MG63 (cell line): ENCODE measurements around the gene AZGP1. TPM values are rescaled to one million over a fixed set of nuclear protein-coding genes. Genes with fewer than 3 reads are reported as not detected.
"Not testable (repeated sequence)": the region's sequence is repeated elsewhere in the genome, so short reads cannot be mapped to it uniquely, and the experiment has no call there.

Experiments
- DNase-seq: peaks from one replicate; pipeline ENCODE4 v3.0.0-alpha.2; 2020
- H3K27me3 ChIP-seq: fragments of 250-450 bp; sonication (Bioruptor Pico); 2 replicates; pipeline ENCODE4 v1.5.1; 2020; ENCODE audit warnings: mild to moderate bottlenecking, moderate library complexity
- H3K36me3 ChIP-seq: fragments of 250-450 bp; sonication (Bioruptor Pico); 2 replicates; pipeline ENCODE4 v1.5.1; 2020; ENCODE audit warnings: mild to moderate bottlenecking, moderate library complexity
- H3K4me3 ChIP-seq: fragments of 250-450 bp; sonication (Bioruptor Pico); 2 replicates; pipeline ENCODE4 v1.5.1; 2020; ENCODE audit warnings: mild to moderate bottlenecking, moderate library complexity
- H3K9me3 ChIP-seq: fragments of 250-450 bp; sonication (Bioruptor Pico); 2 replicates; pipeline ENCODE4 v1.5.1; 2020; ENCODE audit warnings: mild to moderate bottlenecking, moderate library complexity
- total RNA-seq: library from RNA; depleted of rRNA; stranded (reverse); fragments of >200 nt; shearing (Covaris generic); gene quantifications from 2 replicates; pipeline ENCODE4 v1.2.3, GENCODE V29; 2014; ENCODE audit warnings: low replicate concordance

Gene AZGP1
- total RNA-seq, 1 experiment from 2014 or later = not detected

DNA sequence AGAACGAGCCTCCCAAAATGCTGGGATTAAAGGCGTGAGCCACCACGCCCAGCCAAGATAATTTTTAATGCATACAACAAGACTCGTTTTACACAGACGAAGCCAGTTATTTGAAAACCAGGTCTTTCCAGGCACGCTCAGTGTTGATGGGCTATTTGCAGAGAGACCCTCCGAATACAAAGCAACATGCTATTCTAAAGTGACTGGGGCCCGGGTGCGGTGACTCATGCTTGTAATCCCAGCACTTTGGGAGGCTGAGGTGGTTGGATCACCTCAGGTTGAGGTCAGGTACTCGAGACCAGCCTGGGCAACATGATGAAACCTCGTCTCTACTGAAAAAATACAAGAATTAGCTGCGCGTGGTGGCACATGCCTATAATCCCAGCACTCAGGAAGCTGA is 795 bp upstream of the AZGP1 start:
- H3K4me3 ChIP-seq = no peak overlapping the region
- no peak for DNase-seq
- H3K27me3 ChIP-seq = no peaks in the 10 kb centered on the region; the same call in 1 of the 2 replicates
- H3K36me3 ChIP-seq = no peaks in the 10 kb centered on the region
- no peaks in the 10 kb centered on the region for H3K9me3 ChIP-seq

DNA sequence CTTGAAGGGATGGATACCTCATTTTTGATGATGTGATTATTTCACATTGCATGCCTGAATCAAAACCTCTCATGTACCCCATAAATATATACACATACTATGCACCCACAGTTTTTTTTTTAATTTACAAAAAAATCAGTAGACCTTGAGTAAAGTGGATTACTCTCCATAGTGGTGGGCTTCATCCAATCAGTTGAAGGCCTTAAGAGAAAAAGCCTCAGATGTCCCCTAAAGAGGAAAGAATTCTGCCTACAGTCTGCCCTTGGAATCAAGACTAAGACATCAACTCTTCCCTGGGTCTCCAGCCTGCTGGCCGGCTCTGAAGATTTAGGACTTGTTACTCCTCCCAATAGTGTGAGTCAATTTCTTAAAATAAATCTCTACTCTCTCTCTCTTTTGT is 1.1 kb downstream of the AZGP1 start:
- Histone ChIP-seq H3K27me3 (no peaks in the 10 kb centered on the region; the same call in 1 of the 2 replicates), H3K36me3 (no peaks in the 10 kb centered on the region), H3K9me3 (no peaks in the 10 kb centered on the region), H3K4me3 (no peak overlapping the region)
- no peak for DNase-seq

DNA sequence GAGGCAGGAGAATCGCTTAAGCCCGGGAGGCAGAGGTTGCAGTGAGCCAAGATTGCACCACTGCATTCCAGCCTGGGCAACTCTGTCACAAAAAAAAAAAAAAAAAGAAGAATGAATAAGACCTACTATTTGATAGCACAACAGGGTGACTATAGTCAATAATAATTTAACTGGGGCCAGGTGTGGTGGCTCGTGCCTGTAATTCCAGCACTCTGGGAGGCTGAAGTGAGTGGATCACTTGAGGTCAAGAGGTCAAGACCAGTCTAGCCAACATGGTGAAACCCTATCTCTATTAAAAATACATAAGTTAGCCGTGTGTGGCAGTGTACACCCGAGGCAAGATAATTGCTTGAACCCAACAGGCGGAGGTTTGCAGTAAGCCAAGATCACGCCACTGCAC is 2.0 kb downstream of the AZGP1 start:
- H3K4me3 ChIP-seq, DNase-seq, H3K9me3 ChIP-seq, H3K27me3 ChIP-seq, H3K36me3 ChIP-seq: not testable (repeated sequence)

DNA sequence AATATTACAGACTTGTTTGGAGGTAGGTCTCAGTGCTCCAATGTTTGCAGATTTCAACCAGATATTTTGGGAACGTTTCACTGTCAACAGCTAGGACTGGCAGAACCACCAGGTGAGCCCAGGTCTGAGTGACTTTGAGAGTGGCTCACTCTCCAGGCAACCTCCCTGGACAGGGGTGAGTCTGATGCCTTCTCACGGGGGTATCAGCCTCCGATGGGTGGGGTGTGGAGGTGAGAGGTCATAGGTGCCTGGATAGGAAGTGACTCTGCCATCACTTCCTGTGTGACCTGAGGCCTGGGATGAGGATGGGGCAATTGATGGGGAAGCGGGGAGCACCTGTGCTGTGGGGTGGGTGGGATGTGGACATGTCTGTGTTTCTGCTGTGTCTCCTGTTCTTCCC is 4.6 kb downstream of the AZGP1 start:
- H3K9me3 ChIP-seq = no peaks in the 10 kb centered on the region
- H3K4me3 ChIP-seq = no peak overlapping the region
- no peaks in the 10 kb centered on the region; the same call in 1 of the 2 replicates for H3K27me3 ChIP-seq
- no peak for DNase-seq
- H3K36me3 ChIP-seq = no peaks in the 10 kb centered on the region

DNA sequence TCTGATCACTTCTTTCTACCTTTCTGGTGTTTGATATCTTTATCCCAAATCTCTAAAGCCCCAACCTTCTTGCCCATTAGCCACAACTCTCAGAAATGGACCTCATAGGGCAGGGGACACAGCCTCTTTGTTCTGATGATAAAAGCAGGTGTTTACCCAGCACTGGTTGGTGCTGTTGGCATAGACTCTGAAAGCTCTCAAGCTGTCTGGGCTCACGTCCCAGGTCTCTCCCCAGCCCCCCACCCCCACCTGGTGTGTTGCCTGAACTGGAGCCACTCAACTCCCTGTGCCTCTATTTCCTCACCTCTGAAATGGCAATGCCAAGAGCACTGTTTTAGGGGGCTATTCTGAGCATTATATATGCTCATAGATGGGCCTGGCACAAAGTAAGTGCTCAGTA is 6.0 kb downstream of the AZGP1 start:
- not testable (repeated sequence) for H3K4me3 ChIP-seq, H3K27me3 ChIP-seq, H3K9me3 ChIP-seq, DNase-seq, H3K36me3 ChIP-seq

DNA sequence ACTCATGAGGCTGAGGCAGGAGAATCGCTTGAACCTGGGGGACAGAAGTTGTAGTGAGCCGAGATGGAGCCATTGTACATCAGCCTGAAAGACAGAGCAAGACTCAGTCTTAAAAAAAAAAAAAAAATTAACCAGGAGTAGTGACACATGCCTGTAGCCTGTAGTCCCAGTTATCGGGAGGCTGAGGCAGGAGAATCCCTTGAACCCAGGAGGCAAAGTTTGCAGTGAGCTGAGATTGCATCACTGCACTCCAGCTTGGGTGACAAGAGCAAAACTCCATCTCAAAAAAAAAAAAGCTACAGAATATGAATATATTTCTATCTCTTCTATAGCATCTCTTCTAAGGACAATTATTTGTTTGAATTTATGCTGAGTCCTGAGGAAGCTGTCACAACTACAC is 6.5 kb downstream of the AZGP1 start:
- H3K4me3 ChIP-seq = no peak overlapping the region
- no peaks in the 10 kb centered on the region for H3K36me3 ChIP-seq
- no peaks in the 10 kb centered on the region for H3K9me3 ChIP-seq
- no peaks in the 10 kb centered on the region for H3K27me3 ChIP-seq
- no peak for DNase-seq

DNA sequence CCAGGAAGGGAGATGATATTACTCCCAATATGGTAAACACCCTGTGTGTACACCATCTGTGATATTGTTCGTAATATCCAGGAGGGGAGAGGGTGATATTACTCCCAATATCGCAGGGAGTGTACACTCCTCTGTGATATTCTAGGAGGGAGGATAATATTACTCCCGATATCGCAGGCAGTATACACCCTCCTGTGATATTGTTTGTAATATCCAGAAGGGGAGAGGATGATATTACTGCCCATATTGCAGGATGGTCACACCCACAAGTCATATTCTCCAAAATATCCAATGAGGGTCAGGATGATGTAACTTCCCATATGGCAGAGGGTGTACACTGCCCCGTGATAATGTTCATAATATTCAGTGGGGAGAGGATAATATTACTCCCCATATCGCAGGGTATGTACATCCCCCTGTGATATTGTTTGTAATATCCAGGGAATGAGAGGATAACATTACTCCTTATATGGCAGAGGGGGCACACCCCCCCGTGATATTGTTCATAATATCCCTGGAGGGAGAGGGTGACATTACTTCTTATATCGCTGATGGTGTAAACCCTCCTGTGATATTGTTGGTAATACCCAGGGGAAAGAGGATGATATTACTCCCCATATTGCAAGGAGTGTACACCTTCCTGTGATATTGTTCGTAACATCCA is 17.1 kb downstream of the AZGP1 start:
- Histone ChIP-seq H3K9me3 (no peaks in the 10 kb centered on the region), H3K4me3 (no peak overlapping the region), H3K36me3 (no peaks in the 10 kb centered on the region), H3K27me3 (no peaks in the 10 kb centered on the region)
- no peak for DNase-seq

DNA sequence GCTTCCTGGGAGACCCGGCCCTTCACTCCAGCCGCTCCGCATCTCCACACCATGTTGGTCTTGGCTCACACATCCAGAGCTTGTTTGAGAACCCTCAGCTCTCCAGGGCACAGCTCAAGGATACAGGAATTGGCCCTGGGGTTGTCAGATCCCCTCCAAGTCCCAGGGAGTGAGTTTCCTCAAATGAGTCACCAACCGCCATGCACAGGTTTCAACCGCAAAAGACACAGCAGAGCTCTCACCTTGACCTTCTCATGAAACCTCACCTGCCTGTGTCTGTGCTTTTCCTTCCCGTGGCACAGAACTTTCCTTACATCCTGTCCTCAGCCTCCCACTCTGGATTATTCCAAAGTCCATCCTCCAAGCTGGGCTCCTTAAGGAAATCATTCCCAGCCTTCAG is 20.6 kb downstream of the AZGP1 start:
- DNase-seq = no peak
- H3K27me3 ChIP-seq = no peaks in the 10 kb centered on the region
- H3K4me3 ChIP-seq = no peak overlapping the region
- H3K9me3 ChIP-seq = peaks cover 2% of the 10 kb centered on the region; the same call in 1 of the 2 replicates
- no peaks in the 10 kb centered on the region for H3K36me3 ChIP-seq

DNA sequence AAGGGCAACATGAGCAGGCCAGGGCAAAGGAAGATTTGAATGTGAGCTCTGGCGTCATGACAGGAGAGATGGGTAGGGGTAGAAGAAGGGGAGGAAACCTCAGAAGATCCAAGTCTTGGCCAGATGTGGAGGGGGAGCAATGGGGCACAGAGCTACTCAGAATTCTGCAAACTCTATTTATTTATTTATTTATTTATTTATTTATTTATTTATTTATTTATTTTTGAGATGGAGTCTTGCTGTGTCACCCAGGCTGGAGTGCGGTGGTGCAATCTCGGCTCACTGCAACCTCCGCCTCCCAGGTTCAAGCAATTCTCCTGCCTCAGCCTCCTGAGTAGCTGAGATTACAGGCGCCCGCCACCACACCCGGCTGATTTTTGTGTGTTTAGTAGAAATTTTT is 21.2 kb downstream of the AZGP1 start:
- not testable (repeated sequence) for H3K27me3 ChIP-seq, H3K4me3 ChIP-seq, DNase-seq, H3K9me3 ChIP-seq, H3K36me3 ChIP-seq

DNA sequence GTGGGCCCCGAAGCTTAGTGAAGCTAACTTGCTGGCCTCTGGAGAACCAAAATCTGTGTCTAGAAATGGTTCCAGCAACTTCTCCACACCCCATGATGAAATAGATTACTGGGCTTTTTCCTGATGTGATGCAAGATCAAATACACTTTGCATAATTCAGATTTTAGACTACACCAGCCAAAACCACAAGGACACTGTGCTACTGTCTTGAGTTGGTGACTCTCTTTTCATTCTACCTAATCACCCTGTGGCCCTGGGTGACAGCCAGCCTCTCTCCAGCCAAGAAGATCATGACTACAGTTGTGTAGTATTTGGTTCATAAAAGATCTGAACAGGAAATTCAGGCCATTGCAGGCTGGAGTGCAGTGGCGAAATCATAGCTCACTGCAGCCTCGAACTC is 22.2 kb downstream of the AZGP1 start:
- DNase-seq = no peak
- no peak overlapping the region for H3K4me3 ChIP-seq
- H3K9me3 ChIP-seq = peaks cover 2% of the 10 kb centered on the region; the same call in 1 of the 2 replicates
- no peaks in the 10 kb centered on the region for H3K36me3 ChIP-seq
- H3K27me3 ChIP-seq = no peaks in the 10 kb centered on the region

DNA sequence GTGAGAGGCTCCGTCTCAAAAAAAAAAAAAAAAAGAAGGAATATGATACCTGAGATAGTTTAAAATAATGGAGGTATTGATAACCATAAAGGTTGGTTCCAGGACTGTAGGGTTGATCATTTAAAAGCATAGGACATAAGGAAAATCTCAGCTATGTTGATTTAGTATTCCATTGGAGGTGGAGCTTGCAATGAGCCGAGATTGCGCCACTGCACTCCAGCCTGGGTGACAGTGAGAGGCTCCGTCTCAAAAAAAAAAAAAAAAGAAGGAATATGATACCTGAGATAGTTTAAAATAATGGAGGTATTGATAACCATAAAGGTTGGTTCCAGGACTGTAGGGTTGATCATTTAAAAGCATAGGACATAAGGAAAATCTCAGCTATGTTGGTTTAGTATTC is 23.2 kb downstream of the AZGP1 start:
- H3K9me3 ChIP-seq, H3K27me3 ChIP-seq, DNase-seq, H3K36me3 ChIP-seq, H3K4me3 ChIP-seq: not testable (repeated sequence)

DNA sequence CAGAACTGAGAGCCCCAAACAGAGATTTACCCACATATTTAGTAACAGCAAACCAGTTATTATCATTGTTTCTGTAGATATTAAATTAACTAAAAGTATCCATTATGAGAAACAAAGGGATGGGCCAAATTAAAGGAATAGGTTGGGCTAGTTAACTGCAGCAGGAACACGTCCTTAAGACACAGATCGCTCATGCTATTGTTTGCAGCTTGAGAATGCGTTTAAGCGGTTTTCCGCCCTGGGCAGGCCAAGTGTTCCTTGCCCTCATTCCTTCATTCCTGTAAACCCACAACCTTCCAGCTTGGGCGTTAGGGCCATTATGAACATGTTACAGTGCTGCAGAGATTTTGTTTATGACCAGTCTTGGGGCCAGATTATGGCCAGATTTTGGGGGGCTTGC is 25.0 kb downstream of the AZGP1 start:
- not testable (repeated sequence) for H3K9me3 ChIP-seq, H3K27me3 ChIP-seq, H3K4me3 ChIP-seq, H3K36me3 ChIP-seq, DNase-seq

DNA sequence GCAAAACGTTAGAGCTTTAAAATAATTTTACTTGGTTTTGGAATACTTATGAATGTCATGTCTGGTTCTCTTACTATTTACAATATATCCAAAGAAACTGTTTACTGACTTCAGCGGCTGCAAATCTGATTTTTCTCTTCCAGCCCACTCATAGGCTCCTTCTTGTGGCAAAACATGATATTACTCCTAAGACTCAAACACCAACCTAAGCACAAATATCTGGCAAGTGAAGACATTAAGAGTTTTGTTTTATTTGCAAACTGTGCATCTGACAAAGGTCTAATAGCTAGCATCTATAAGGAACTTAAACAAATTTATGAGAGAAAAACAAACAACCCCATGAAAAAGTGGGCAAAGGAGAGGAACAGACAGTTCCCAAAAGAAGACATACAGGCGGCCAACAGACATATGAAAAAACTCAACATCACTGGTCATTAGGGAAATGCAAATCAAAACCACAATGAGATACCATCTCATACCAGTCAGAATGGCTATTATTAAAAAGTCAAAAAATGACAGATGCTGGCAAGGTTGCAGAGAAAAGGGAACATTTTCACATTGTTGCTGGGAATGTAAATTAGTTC is 26.1 kb downstream of the AZGP1 start:
- DNase-seq = no peak
- H3K9me3 ChIP-seq = peaks cover 2% of the 10 kb centered on the region; the same call in 1 of the 2 replicates
- H3K27me3 ChIP-seq = no peaks in the 10 kb centered on the region
- no peaks in the 10 kb centered on the region for H3K36me3 ChIP-seq
- no peak overlapping the region for H3K4me3 ChIP-seq

DNA sequence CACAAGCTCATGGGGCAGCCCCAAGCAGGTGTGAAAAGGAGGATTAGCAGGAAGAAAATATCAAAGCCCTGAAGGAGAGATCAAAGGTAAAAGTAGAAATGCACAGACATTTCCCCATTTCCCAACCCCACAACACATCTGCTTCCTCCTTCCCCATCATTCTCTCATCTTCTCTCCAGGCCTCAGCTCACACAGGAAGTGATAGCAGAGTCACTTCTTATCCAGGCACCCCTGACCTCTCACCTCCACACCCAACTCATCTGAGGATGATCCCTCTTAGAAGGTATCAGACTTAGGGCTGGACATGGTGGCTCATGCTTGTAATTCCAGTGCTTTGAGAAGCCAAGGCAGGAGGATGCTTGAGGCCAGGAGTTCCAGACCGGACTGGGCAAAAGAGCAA is 28.2 kb downstream of the AZGP1 start:
- H3K36me3 ChIP-seq = no peaks in the 10 kb centered on the region
- H3K4me3 ChIP-seq = no peak overlapping the region
- peaks cover 2% of the 10 kb centered on the region; the same call in 1 of the 2 replicates for H3K9me3 ChIP-seq
- no peaks in the 10 kb centered on the region for H3K27me3 ChIP-seq
- DNase-seq = no peak

DNA sequence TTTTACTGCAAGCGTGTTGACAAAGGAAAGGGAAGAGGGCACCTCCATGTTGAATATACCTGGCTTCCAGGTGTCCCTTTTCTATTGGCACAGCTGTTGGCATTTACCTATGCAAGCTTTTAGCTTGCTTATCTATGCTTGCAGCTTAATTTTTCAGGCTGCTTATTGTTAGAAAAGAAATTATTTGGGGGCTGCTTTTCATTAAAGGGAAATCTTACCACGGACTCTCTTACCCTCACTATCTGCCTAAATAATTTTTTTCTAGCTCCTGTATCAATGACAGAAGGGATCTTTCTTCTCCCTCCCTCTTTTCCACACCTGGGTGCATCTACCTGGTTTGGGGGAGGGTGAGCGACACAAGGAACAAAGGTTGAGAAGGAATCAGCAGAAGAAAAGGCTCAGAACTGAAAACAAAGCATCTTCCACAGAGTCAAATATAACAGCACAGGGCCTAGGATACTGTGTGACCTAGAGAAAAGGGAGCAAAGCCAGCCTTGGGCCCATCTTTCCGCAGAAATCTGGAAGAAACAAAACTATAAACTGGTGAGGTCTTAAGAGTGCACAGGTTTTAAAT is 31.2 kb downstream of the AZGP1 start:
- Histone ChIP-seq H3K27me3 (no peaks in the 10 kb centered on the region), H3K9me3 (no peaks in the 10 kb centered on the region), H3K4me3 (no peak overlapping the region), H3K36me3 (no peaks in the 10 kb centered on the region)
- no peak for DNase-seq

DNA sequence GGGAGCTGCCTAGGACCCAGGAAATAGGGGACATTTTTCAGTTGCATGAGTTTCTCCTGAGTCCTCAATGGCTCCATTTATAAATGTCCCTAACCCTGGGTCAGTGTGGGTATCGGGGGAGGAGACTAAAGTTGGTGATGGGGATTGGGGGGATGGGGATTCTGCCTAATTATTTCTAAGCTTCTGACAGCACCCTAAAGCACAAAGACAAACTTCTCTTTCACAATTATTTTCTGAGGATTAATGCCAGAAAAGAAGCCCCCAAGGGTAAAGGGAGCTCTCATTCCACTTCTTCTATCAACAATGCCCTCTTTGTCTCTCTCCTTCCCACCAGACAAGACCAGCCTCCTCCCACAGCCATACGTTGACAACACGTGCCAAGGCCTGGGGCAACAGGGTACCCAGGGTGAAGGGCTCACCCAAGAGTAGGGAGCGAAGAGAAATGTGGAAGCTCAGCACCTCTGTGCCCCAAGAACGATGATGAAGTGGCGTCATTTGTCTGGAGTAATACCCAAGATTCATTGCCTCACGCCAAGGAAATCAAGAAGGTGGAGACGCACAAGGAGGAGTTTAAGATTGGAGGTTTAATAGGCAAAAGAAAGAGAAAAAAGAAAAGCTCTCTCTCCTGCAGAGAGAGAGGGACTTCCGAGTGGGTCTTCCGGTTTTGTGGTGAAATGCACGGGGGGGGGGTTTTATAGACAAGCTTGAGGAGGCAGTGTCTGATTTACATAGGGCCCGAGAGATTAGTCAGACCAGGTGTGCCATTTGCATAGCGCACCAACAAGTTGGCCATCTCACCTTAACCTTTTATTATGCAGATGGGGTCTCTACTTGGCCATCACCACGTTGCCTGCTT is 32.0 kb downstream of the AZGP1 start:
- H3K9me3 ChIP-seq = no peaks in the 10 kb centered on the region
- H3K36me3 ChIP-seq = no peaks in the 10 kb centered on the region
- H3K27me3 ChIP-seq = no peaks in the 10 kb centered on the region
- no peak for DNase-seq
- H3K4me3 ChIP-seq = no peak overlapping the region

DNA sequence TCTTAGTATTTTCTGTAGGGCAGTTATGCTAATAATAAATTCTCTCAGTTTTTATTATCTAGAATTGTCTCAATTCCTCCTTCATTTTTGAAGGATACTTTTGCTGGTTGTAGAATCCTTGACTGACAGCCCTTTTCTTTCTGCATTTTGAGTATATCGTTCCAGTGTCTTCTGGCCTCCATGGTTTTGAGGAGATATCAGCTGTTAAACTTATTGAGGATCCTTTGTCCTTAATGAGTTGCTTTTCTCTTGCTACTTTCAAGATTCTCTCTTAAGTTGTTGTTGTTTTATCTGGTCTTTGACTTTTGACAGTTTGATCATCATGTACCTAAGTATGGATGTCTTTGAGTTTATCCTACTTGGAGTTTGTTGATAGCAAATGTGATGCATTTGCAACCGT is 37.5 kb downstream of the AZGP1 start:
- H3K27me3 ChIP-seq = no peaks in the 10 kb centered on the region

More for the DNA sequence above, 37.5 kb downstream of the AZGP1 start:
- H3K36me3 ChIP-seq = no peaks in the 10 kb centered on the region
- no peak for DNase-seq
- 0 out of 2 replicates have a peak, but pooled peaks cover 5% of the 10 kb centered on the region for H3K9me3 ChIP-seq
- no peak overlapping the region for H3K4me3 ChIP-seq
